Anterior cingulate cortex (tissue), 58 donors: Measurements from ENCODE around the gene HTRA2.
"Not testable (repeated sequence)": the region's sequence is repeated elsewhere in the genome, so short reads cannot be mapped to it uniquely, and the experiment has no call there.

Experiments used
- DNase-seq, 58 donors: peaks; one replicate each; lab custom pipeline; 2025; lab: John Stamatoyannopoulos, UW

The HTRA2 gene

DNA sequence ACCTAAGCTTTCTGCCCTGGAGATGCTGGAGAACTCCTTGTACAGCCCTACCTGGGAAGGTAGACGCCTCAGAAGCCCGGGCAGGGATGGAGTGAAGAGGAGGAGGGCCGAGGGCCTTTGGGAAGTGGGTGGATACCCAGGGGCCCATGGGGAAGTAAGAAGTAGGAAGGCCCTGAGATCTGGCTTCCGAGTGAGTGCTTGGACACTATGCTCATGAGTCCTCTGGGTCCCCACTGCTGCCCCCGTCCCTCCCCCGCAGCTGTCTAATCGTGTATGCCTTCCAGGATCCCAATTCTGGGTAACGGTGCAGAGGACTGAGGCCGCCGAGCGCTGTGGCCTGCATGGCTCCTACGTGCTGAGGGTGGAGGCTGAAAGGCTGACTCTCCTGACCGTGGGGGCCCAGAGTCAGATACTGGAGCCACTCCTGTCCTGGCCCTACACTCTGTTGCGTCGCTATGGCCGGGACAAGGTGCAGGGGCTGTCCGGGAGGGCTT lies 25.9 kb downstream of the HTRA2 start:
- DNase-seq, result peak in 2 of 58 donors; percentile 10 to 14

DNA sequence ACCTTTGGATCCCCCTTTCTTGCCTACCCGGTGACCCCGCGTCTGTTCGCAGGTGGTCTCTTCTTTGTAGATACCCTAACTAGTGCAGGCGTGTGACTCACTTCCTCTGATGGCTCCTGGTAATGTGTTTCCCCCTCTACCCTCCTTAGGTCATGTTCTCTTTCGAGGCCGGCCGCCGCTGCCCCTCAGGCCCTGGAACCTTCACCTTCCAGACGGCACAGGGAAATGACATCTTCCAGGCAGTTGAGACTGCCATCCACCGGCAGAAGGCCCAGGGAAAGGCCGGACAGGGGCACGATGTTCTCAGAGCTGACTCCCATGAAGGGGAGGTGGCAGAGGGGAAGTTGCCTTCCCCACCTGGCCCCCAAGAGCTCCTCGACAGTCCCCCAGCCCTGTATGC lies 26.4 kb downstream of the HTRA2 start:
- DNase-seq, result no peak

DNA sequence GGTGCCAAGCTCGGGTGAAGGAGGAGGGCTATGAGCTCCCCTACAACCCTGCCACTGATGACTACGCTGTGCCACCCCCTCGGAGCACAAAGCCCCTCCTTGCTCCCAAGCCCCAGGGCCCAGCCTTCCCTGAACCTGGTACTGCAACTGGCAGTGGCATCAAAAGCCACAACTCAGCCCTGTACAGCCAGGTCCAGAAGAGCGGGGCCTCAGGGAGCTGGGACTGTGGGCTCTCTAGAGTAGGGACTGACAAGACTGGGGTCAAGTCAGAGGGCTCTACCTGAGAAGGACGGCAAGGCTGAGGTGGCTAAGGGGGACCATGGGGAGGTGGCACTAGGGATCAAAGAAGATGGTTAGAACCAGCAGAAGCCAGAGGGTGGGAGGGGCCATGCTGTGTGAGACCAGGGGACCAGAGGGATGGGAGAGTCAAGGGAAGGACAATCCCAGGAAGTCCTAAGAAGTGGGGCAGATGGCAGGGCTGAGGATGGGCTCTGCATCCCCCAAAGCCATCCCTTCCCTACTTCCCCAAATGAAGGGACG lies 27.2 kb downstream of the HTRA2 start:
- DNase-seq, result no peak

DNA sequence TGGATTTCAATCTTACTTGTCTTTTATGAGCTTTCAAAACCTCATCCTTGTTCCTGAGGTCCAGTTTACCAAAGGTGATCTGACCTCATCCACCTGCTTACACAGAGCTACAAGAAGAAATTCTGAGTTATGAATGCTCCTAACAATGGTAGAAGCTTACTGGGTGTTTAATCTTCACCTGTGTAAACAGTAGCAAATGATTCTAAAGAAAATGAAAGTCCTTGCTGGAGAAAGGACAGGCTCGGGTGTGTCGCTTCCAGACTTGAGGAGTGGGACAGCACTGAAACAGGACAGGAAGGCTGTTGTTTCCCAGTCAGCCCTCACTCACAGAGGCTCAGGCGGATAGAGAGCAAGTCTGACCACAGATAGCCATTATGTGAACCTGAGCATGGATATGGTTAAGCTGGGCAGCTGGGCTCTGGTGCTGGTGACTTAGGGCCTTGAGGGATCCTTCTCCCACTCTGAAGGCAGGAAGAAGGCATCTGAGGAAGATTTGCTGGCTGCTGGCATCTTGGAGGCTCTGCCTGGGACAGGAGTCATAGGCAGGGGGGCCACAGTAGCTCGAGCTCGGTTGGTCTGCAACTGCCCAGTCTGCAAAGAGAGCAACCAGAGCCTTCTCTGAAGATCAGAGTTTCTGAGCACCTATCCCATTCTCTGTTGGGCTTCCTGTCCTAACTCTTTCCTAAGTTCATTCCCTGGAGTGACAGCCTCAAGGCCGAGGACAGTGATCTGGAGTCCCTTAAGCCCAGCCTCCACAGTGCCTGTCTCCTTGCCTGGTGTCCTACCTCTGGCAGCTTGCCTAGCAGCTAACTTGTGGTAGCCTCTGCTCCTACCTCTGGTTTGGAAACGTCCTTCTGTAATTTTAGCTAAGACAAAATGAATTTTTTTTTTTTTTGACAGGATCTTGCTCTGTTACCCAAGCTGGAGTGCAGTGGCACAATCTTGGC lies 28.8 kb downstream of the HTRA2 start:
- no peak for DNase-seq

DNA sequence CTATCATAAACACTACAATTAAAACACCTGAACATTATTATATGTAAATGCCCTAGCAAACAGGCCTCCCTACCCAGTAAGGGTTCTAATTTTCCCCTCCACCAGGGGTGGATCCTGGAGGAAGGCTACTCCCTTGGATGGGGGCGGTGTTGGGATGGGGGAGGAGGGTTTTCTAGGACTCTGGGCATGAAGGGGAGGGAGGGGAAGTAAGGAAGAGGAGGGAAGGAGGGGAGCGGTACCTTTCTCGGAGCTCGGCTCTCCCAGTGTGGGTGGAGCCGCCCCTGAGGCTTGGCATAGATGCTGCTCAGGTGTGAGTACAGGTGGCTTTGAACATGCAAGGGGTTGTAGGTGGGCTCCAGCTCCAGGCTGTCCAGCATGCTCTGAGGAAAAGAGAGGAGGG lies 30.2 kb downstream of the HTRA2 start:
- DNase-seq, result no peak

DNA sequence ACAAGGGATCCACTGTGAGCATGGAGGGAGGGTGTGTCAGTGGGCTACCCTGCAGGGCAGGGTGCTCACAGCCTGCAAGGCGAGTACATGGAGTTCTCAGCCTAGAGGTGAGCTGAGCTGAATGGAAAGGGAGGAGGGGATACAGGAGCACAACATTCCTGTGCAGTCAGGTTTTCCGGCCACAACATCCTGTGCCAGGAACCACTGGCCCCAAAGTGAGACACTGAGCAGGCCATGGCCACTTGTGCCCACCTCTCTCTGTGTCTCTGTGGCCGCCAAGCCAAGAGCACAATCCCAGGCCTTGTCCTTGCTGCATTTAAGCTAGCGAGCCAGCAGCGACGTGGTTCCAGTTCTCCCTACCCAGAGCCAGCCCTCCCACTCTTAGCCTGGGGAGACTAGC lies 30.9 kb downstream of the HTRA2 start:
- no peak for DNase-seq

DNA sequence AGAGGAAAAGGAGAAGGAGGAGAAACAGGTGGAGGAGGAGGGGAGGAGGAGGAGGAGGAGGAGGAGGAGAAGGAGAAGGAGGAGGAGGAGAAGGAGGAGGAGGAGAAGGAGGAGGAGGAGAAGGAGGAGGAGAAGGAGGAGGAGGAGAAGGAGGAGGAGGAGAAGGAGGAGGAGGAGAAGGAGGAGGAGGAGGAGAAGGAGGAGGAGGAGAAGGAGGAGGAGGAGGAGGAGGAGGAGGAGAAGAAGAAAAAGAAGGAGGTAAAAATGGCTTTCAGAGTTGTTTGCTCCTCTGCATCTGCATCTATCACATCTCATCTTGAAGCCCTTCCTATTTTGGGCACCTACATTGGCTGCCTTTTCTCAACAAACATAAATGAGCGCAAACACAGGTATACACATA lies 31.3 kb downstream of the HTRA2 start:
- not testable (repeated sequence) for DNase-seq

DNA sequence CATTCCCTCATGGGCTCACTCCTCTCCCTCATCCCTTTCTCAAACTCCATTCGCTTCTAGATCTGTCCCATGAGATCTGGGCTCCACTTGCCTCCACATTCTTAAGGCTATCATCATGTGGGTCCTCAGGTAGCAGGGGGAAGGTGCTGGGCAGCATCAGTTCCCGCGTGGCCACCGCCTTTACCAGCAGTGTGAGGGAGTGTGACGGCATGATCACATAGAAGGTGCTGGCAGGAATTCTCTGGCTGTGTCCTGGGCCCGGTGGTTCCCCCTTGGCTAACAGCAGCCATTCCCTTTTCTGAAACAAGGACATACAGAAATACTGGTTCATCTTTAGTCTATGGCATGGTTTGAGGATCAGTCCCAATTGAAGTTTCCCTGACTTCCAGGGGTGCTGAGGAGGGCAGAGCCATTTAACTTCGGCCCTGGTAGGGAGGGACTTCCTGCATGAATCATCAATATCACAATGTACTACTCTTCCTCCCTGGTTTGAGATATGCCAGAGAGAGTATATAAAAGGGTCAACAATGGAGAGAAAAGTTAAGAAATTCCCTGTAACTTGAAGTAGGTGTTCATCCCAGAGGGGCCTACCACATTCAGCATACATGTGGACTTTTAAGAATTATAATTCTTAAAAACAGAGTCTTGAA lies 32.5 kb downstream of the HTRA2 start:
- DNase-seq, result no peak

DNA sequence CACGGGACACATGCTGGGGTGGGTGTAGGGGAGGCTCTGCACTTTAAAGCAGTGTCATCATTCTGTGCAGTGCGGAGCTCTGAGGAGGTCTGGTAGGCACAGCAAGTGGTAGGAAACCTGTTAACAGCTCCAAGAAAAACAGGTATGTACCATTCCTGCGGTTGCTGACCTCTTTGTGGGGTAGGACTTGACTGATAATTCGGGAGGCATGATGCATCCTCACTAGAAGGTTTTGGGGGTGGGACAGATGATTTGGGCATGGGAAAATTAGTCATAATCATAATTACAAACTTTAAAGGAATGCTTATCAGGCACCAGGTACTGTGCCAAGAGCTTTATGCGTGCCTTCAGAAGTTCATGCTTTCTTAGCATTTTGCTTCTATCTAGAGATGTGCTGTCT lies 34.5 kb downstream of the HTRA2 start:
- no peak for DNase-seq

DNA sequence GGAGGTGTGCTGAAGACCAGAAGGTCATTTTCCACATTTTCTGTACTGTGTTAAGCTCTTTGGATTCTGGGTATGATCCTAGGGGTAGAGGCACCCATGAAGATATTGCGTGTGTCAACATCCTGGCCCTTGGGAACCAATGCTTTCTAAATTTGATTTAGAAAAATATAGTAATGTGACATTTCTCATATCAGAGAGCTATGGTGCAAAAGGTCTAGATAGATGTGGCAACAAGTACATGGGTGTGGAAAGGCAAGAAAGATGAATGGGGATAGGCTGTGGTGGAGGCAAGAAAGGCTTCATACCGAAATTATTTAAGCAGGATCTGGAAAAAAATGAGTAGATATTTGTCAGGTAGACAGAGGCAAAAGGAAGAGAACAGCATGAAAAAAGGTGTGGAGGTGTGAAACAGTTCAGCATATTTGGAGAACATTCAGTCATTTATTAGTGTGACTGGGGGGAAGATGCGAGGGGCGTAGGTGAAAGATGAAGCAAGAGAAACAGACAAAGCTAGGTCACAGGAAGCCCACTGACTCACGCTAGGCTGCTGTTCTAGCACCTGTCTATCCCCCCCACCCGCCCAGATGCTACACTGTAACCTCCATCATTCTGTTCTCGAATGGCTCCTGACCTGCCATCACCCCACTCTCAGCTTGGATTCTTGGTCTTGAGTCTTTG lies 36.5 kb downstream of the HTRA2 start:
- no peak for DNase-seq

DNA sequence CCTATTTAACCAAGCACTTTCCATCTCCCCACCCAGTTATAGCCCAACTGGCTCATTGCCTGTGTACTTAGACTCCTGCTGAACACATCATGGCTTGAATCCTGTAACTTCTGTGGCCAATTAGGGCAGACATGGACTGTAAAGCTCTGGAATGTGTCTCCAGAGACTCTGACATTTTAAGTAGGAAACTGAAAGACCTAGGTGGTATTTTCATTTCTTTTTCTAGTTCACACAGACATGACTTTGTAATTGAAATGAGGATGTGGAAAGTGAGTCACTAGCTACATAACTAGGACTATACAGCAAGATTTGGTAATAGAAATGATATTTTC lies 37.0 kb downstream of the HTRA2 start:
- no peak for DNase-seq

DNA sequence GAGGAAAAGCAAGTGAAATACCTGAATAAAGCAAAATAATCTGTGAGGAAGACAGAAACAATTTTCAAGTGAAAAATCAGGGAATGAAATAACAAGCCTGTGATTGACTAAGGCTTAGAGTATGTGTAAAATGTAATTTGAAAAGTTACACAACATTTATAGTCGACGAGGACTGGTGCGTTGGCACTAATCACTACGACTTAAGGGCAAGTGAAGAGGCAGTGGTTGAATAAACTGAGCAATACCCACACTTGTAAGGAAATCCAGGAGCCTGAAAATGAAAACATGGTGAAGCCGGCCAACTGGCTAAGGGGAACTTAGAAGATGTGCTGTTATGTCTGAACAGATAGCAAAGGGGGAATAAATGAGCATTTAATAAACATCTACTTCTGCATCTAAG lies 38.1 kb downstream of the HTRA2 start:
- DNase-seq, result no peak

DNA sequence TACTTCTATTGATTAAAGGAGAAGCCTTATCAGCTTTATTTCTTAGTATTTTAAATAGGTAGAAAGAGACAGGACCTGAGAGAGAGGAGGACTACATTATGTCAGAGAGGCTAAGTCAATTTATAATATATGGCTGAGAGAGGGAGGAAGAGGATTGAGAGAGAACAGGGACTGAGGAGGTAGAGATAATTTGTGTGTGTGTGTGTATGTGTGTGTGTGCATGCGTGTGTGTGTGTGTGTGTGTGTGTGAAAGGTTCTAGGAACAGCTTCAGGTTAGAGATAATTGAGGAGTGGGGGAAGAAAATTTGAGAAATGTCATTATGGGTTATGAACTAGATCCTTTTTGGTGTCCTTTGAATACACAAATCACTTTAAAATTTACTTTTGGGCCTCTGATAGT lies 40.0 kb downstream of the HTRA2 start:
- no peak for DNase-seq

DNA sequence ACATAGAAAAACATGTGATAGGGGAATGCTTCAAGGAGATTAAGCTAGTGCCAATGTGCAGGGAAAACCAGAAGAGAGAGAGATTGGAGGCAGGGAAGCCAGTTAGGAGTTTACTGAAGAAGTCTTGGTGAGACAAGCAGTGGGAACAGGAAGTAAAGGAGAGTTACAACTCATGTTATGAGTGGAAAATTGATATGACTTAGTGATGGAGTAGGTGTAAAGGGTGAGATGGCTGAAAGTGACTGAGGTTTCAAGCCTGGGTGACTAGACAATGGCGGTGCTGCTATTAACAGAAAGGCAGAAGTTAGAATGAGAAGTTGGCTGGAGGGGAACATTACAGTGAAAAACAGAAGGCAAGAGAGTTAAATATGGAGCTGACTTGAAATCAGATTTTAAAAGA lies 41.3 kb downstream of the HTRA2 start:
- no peak for DNase-seq

DNA sequence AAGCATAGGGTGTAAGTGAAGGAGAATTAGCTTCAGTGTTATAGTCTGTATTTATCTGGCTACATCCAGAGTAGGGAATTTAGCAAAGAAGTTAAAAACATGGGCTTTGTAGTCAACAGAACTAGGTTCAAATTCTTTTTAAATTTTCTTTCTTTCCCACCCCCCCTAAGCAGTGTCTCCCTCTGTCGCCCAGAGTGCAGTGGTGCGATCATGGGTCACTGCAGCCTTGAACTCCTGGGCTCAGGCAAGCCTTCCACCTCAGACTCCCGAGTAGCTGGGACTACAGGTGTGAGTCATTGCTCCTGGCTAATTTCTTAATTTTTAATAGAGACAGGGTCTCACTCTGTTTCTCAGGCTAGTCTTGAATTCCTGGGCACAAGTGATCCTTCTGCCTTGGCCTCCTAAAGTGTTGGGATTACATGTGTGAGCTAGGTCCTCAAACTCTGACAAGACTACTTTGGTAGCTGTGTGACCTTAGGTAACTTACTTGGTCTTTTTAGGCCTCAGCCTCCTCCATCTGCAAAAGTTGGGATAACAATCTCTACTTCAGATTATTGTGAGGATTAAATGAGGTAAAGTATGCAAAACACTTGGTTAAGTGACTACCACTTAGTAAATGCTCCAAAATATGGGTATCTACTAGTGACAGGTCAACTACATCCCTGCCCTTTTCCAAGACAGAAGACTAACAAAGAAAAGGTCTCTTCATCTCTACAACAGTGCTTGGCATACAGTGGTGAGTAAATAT lies 42.6 kb downstream of the HTRA2 start:
- DNase-seq, result no peak

DNA sequence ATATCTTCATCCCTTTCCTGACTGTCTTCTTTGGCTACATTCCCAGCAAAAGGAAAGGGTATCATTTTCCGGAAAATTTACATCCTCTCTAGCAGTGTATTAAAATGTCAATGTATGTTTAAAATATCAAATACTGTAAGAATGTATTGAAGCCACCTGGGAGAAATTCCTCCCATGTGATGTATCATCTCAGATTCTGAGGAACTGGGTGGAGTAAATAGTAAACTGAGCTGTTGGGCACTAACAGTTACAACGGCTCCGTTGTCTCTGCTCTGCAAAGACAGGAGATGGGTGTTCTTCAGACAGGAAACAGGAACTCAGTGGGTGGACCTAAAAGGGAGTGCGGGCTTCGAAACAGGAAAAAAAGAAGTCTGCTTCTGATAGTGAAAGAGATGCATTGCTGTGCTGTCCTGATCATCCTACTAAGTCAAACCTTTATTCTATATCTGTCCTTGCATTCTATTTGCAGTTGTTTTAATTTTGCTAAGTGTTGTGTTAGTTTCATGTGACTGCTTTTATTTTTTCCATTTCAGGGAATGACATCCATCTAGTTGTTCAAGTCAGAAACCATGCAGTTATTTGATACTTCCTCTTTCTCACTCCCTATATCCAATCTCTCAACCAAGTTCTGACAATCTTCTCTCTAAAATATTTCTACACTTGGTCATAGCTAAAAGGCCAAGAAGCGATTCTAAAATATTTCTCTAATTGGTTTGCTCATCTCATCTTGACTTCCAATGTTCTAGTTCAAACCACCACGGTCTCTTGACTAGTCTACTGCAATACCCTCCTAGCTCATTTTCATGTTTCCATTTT lies 44.2 kb downstream of the HTRA2 start:
- peak in 1 of 58 donors; percentile 30 for DNase-seq

DNA sequence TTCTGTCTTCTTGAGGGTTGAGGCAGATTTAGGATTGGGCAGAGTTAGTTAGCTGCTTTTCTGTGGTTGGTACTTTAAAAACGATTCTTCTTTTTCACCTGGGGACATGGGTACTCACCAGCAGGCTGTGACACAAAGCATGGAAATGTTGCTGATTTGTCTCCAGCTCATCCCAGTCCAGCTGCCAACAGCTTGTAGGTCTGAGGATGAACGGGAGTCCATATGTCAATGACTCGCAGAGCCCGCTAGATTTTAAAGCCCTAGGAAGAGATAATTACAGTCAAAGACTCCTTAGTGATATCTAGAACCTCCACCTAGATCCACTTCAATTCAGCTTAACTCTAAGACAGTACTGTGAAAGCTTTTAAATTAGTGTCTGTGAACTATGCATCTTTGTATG lies 45.6 kb downstream of the HTRA2 start:
- no peak for DNase-seq

DNA sequence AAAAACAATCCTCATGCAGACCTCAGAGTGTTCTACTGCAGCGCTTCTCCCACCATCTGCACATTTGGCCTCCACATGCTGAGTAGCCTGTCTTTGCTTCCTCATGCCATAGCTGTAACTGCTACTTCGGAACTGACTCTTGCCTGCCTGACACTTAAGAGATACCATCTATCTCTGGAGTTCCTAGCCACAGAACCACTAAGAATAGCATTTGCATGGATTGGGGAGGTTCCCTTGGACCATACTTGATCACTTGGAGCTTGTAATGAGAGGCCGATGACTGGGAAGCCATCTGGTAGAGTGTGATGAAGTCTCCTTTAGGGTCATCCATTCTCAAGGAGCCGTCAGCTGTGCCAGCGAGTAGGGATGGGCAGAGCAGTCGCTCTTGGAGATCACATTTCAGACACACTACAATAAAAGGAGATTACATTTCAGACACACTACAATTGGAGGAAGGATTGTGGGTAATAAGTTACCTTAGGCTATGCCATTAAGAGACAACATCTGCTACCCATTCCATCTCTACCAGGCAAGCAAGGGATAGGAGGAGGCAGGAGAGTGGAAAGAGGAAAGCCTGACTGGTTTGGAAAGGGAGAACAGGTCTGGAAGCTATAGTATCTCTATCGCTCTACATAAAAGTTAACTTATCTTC lies 46.6 kb downstream of the HTRA2 start:
- no peak for DNase-seq

DNA sequence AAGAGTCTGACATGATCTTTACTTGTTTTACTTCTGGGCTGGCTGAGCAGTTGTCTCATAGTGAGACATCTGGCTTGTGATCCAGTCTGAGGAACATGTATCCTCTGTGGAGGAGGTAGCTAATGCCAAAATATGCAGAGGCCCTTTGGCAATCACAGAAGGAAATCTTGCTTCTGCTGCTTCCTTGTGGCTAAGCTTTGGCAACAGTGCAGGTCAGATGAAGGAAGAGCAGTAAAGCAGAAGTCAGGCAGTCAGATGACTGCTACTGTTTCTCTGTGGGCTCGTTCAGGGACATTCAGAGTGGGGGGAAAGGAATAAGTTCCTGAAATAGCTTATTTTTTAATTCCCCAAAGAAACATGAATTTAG lies 47.1 kb downstream of the HTRA2 start:
- DNase-seq, result peak in 9 of 58 donors; percentile 9 to 63 (median 26)
